Measurements from ENCODE around the gene MRPL20. TPM values are rescaled to one million over a fixed set of nuclear protein-coding genes. Genes with fewer than 3 reads are reported as not detected.
"Not testable (repeated sequence)": the region's sequence is repeated elsewhere in the genome, so short reads cannot be mapped to it uniquely, and the experiment has no call there.

MRPL20 gene
- total and polyA plus RNA-seq, 12 donors, result 98.9 to 276 (median 158) TPM

DNA sequence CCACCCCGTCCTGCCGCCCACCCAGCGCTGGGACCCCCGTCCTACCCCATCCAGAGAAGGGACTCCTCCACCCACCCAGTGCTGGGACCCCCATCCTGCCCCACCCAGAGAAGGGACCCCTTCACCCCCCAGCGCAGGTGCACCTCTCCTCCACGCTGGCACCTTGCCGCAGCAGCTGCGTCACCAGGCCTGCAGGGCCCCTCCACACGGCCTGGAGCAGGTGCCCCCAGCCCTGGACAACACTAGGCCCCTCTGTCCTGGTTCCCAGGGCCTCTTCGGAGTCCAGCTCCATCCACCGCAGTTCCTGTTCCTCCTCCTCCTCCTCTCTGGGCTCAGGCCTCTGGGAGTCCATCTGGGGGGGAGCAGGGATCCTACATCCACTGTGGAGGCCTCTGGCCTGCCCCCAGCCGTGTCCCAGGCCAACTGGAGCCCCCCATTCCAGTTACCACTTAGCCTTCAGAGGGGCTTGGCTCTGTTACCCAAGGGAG, 13.6 kb upstream of the MRPL20 start:
- intact Hi-C loops (cut with DNase I), result no loop called here
- Histone ChIP-seq H3K4me3 (no peak overlapping the region), H3K27me3 (no peaks in the 10 kb centered on the region), H3K4me1 (replicated peaks in 1 of 2) (no peaks in the 10 kb centered on the region), H3K9me3 (replicated peaks in 1 of 3) (no peaks in the 10 kb centered on the region), H3K27ac (no peak overlapping the region), H3K36me3 (replicated peaks in 1 of 2) (no peaks in the 10 kb centered on the region)
- TF ChIP-seq, protein P1, sequence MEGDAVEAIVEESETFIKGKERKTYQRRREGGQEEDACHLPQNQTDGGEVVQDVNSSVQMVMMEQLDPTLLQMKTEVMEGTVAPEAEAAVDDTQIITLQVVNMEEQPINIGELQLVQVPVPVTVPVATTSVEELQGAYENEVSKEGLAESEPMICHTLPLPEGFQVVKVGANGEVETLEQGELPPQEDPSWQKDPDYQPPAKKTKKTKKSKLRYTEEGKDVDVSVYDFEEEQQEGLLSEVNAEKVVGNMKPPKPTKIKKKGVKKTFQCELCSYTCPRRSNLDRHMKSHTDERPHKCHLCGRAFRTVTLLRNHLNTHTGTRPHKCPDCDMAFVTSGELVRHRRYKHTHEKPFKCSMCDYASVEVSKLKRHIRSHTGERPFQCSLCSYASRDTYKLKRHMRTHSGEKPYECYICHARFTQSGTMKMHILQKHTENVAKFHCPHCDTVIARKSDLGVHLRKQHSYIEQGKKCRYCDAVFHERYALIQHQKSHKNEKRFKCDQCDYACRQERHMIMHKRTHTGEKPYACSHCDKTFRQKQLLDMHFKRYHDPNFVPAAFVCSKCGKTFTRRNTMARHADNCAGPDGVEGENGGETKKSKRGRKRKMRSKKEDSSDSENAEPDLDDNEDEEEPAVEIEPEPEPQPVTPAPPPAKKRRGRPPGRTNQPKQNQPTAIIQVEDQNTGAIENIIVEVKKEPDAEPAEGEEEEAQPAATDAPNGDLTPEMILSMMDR (IDR thresholded peaks at IDR 0.05), result no peak
- no peak for TF ChIP-seq POLR2A (IDR thresholded peaks at IDR 0.05)
- WGBS, 4 donors, result 69 to 93% (median 70%) methylated on average over 3 to 12 of the region's 12 CpGs; no CpG with 5 or more reads in 1 of the 4 donors
- DNase-seq, result no peak

DNA sequence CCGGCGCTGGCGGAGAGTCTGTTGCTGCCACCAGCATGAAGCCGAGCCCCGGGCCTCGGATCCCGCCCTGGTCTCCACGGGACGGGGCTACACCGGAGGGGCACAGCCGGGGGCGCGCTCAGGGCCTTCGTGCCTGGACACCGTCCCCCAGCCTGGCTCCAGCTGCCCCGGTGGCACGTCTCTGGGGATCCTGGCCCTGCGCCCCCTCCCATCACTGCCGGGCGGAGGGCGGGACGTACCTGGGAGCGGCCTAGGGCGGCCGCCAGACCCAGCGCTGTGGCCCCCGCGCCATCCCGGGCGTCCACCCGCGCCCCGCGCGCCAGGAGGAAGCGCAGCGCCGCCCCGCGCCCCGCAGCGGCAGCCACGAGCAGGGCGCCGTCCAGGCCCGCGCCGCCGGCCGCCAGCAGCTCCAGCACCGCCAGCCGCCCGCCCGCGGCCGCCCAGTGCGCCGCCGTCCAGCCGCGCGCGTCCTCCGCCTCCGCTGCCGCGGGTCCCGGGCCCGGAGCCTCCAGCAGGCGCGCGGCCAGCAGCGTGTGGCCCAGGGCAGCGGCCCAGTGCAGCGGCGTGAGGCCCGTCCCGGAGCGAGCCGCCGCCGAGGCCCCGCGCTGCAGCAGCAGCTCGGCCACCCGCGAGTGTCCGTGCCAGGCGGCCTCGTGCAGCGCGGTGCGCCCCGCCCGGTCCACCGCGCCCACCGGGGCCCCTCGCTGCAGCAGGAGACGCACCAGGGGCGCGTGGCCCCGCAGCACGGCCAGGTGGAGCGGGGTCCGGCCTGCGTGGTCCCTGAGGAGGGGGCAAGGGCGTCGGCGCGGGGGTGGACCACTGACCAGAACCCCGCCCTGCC, 12.9 kb upstream of the MRPL20 start:
- no peak for DNase-seq
- intact Hi-C loops (cut with DNase I), result no loop called here
- WGBS, 4 donors, result 11 to 16% methylated on average over 71 to 112 of the region's 112 CpGs; no CpG with 5 or more reads in 2 of the 4 donors

DNA sequence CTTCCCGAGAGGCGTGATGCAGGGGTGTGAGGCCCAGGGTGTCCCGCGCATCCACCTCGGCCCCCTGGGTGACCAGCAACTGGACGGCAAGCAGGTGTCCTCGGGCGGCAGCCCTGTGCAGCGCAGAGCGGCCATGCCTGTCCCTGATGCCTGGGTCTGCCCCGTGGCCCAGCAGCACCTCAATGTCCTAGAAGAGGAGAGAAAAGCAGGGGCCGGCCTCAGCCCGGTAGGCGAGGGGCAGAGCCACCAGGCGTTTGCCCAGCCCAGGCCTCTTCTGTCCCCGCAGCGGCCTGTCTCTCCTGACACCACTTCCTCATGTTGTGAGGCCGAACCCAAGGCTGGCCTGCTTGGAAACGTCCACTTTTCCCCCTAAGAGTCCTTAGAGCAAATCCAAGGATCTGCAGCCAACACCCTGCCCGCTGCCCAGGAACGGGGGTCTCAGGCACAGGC, 12.3 kb upstream of the MRPL20 start:
- H3K27me3 ChIP-seq, result no peaks in the 10 kb centered on the region
- H3K27ac ChIP-seq, result peak overlapping the region in 2 of 5 donors; percentile 38 to 40
- TF ChIP-seq POLR2A (IDR thresholded peaks at IDR 0.05), result no peak
- TF ChIP-seq, protein P1 (IDR thresholded peaks at IDR 0.05), result no peak
- H3K9me3 ChIP-seq (replicated peaks in 1 of 3), result no peaks in the 10 kb centered on the region
- no peak for DNase-seq
- peak overlapping the region in 1 of 4 donors; percentile 34 for H3K4me3 ChIP-seq
- WGBS, 4 donors, result 81 to 94% (median 87%) methylated on average over 15 to 21 of the region's 21 CpGs
- H3K36me3 ChIP-seq (replicated peaks in 1 of 2), result no peaks in the 10 kb centered on the region
- no peaks in the 10 kb centered on the region for H3K4me1 ChIP-seq (replicated peaks in 1 of 2)
- intact Hi-C loops (cut with DNase I), result no loop called here

More for the DNA sequence above, 12.9 kb upstream of the MRPL20 start:
- Histone ChIP-seq H3K36me3 (replicated peaks in 1 of 2) (no peaks in the 10 kb centered on the region), H3K27me3 (no peaks in the 10 kb centered on the region), H3K4me1 (replicated peaks in 1 of 2) (no peaks in the 10 kb centered on the region), H3K4me3 (peak overlapping the region in 1 of 4 donors; percentile 34), H3K9me3 (replicated peaks in 1 of 3) (no peaks in the 10 kb centered on the region), H3K27ac (peak overlapping the region in 2 of 5 donors; percentile 38 to 40)
- TF ChIP-seq POLR2A (IDR thresholded peaks at IDR 0.05), result no peak
- TF ChIP-seq, protein P1 (IDR thresholded peaks at IDR 0.05), result no peak

DNA sequence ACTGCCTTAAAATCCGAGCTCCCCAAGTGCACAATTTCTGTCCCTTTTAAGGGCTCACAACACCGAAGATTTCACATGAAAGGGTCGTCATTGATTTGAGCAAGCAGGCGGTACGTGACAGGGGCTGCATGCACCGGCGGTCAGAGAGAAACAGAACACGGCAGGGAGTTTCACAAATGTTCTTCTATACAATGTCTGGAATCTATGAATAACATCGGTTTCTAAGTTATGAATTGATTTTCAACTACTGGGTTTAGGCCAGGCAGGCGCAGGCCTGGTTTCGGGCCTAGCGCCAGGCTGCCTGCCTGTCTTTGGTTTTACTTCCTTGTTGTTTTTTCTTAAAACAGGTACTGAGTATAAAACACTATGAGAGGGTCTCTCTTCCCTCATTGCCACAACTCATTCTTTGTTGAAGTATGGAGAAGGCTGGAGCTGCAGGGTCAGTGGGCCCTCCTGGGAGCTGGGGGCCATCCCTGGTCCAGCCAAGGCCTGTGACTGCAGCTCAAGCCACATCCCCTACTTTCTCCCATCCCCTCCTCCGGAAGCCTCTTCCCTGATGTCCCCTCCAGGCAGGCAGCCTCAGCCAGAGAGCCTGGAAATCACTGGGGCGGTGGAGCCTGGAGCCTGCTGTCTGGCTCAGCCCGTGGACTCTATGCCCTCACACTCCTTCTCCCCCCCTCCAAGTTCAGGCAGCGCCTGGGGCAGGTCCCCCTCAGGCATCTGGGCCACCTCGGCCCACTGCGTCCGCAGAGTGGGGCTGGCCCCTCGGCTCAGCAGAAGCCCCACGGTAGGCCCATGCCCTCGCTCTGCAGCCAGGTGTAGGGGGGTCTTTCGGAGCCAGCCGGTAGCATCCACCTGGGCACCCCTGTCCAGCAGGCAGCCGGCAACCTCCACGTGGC, 11.6 kb upstream of the MRPL20 start:
- no peak overlapping the region for H3K4me3 ChIP-seq
- no peaks in the 10 kb centered on the region for H3K27me3 ChIP-seq
- H3K36me3 ChIP-seq (replicated peaks in 1 of 2), result no peaks in the 10 kb centered on the region
- intact Hi-C loops (cut with DNase I), result no loop called here
- H3K4me1 ChIP-seq (replicated peaks in 1 of 2), result no peaks in the 10 kb centered on the region
- 82 to 91% (median 88%) methylated on average over 17 to 26 of the region's 26 CpGs for whole genome bisulfite sequencing, 4 donors
- H3K27ac ChIP-seq, result no peak overlapping the region
- no peak for DNase-seq
- TF ChIP-seq, protein P1 (IDR thresholded peaks at IDR 0.05), result no peak
- TF ChIP-seq POLR2A (IDR thresholded peaks at IDR 0.05), result no peak
- no peaks in the 10 kb centered on the region for H3K9me3 ChIP-seq (replicated peaks in 1 of 3)

DNA sequence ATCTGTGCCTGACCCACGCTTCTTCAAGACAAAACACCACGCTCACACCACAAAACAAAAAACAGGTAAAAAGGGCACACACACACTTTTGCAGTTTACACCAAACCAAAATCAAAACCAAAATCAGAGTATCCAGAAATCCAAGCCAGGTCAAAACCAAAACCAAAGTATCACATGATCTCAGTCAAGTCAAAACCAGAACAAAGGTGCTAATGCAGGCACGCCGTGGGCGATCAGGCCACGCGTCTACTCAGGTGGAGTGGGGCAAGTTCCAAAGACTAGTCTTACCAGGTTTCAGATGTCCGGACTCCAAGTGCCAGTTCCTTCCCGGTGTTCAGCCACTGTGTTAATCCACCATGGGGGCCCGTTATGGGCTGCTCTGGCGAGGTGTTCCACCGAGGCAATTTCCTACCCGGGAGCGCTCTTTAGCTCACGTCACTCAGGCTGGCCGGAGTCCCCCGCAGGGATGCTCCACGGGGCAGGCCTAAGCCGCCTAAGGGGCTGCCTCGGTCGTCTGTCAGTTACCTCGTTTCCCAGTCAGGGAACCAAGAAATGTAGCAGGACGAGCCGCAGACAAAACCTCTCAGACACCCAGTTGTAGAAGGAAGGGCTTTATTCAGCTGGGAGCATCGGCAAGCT, 10.9 kb upstream of the MRPL20 start:
- H3K4me3 ChIP-seq; H3K36me3 ChIP-seq (replicated peaks in 1 of 2); H3K27ac ChIP-seq; H3K9me3 ChIP-seq (replicated peaks in 1 of 3); DNase-seq; H3K4me1 ChIP-seq (replicated peaks in 1 of 2); intact Hi-C loops (cut with DNase I); H3K27me3 ChIP-seq: not testable (repeated sequence)
- 84 to 90% (median 88%) methylated on average over 22 to 25 of the region's 25 CpGs for WGBS, 4 donors

DNA sequence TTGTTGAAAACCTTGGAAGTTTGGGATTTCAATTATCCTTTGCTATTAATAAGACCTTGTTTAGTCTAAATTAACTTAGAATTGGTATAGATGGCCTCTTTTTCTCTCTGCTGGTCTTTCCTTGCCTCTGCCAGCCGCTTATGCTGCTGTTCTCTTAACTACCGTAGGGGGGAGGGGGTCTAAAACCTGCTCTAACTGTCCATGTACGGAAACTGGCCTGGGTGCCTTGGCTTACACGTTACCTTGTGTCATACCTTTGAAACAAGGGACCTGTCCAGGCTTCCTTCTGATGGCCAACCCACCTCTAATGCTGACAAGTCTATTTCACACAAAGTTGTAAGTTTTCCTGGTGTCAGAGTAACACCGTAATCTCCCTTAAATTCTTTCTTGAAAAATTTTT, 10.3 kb upstream of the MRPL20 start:
- 74 to 77% (median 76%) methylated on average over 5 of the region's 5 CpGs for WGBS, 4 donors
- intact Hi-C loops (cut with DNase I); DNase-seq: not testable (repeated sequence)

More for the DNA sequence above, 10.3 kb upstream of the MRPL20 start:
- H3K4me3 ChIP-seq; H3K4me1 ChIP-seq (replicated peaks in 1 of 2); H3K27ac ChIP-seq; H3K9me3 ChIP-seq (replicated peaks in 1 of 3); H3K36me3 ChIP-seq (replicated peaks in 1 of 2); H3K27me3 ChIP-seq: not testable (repeated sequence)
